Smooth muscle cell (in vitro differentiated cells): ENCODE measurements around the gene IGSF22. TPM values are rescaled to one million over a fixed set of nuclear protein-coding genes. Genes with fewer than 3 reads are reported as not detected.

Experiments used
- DNase-seq: peaks from one replicate; lab custom pipeline; 2025; ENCODE audit not compliant: unreplicated experiment; lab: John Stamatoyannopoulos, UW
- H2AFZ ChIP-seq: fragments of 200-600 bp; sonication (generic); 2 replicates; pipeline ENCODE4 v1.6.0; 2016; ENCODE audit warnings: antibody characterized with exemption, low read depth, mild to moderate bottlenecking
- H3F3A ChIP-seq: fragments of 200-600 bp; sonication (generic); 2 replicates; pipeline ENCODE4 v1.6.0; 2017; ENCODE audit warnings: antibody characterized with exemption, low read depth
- H3K27ac ChIP-seq: fragments of 200-600 bp; sonication (generic); 2 replicates; pipeline ENCODE4 v1.5.1; 2016; ENCODE audit warnings: low read depth, mild to moderate bottlenecking
- H3K27me3 ChIP-seq: fragments of 200-600 bp; sonication (generic); 2 replicates; pipeline ENCODE4 v1.6.1; 2016; ENCODE audit warnings: low read depth, mild to moderate bottlenecking
- H3K36me3 ChIP-seq: fragments of 200-600 bp; sonication (generic); 2 replicates; pipeline ENCODE4 v1.5.1; 2016; ENCODE audit warnings: low read depth
- H3K4me1 ChIP-seq: fragments of 200-600 bp; sonication (generic); 2 replicates; pipeline ENCODE4 v1.5.1; 2016; ENCODE audit warnings: low read depth
- H3K4me2 ChIP-seq: fragments of 200-600 bp; sonication (generic); 2 replicates; pipeline ENCODE4 v1.6.0; 2016; ENCODE audit warnings: mild to moderate bottlenecking
- H3K4me3 ChIP-seq: fragments of 200-600 bp; sonication (generic); 2 replicates; pipeline ENCODE4 v1.5.1; 2016; ENCODE audit warnings: mild to moderate bottlenecking
- H3K79me2 ChIP-seq: fragments of 200-600 bp; sonication (generic); 2 replicates; pipeline ENCODE4 v1.6.0; 2016; ENCODE audit warnings: low read depth, mild to moderate bottlenecking
- H3K9ac ChIP-seq: fragments of 200-600 bp; sonication (generic); 2 replicates; pipeline ENCODE4 v1.6.0; 2016; ENCODE audit warnings: low read depth
- H3K9me3 ChIP-seq: fragments of 200-600 bp; sonication (generic); replicated peaks from 2 replicates; pipeline ENCODE4 v1.5.1; 2016; ENCODE audit warnings: low read depth
- H4K20me1 ChIP-seq: fragments of 200-600 bp; sonication (generic); 2 replicates; pipeline ENCODE4 v1.6.0; 2016; ENCODE audit warnings: low read depth
- WGBS: methylation state at CpG from one replicate; pipeline ENCODE4 v1.1.7; 2016; ENCODE audit warnings: low lambda C conversion rate; 5-methylcytosine and 5-hydroxymethylcytosine counted together
- polyA plus RNA-seq: library from polyadenylated mRNA; unstranded; fragments of >200 nt; fragmentation: Nextera tagmentation; extraction: Ambion mirVana; gene quantifications from 2 replicates; pipeline ENCODE4 v1.2.1, GENCODE V29; 2016
- total RNA-seq: library from RNA; depleted of rRNA; stranded (reverse); fragments of >200 nt; gene quantifications from 2 replicates; pipeline ENCODE4 v1.2.3, GENCODE V29; 2014
- TF ChIP-seq, protein P1 (sequence below): fragments of 200-600 bp; sonication (generic); IDR thresholded peaks from 2 replicates; pipeline ENCODE4 v1.5.1; 2017; ENCODE audit warnings: borderline replicate concordance, mild to moderate bottlenecking, antibody characterized with exemption; ENCODE audit not compliant: insufficient read depth, poor library complexity, severe bottlenecking

The IGSF22 gene
- total and polyA plus RNA-seq, 2 experiments from 2014 or later, result not detected

DNA sequence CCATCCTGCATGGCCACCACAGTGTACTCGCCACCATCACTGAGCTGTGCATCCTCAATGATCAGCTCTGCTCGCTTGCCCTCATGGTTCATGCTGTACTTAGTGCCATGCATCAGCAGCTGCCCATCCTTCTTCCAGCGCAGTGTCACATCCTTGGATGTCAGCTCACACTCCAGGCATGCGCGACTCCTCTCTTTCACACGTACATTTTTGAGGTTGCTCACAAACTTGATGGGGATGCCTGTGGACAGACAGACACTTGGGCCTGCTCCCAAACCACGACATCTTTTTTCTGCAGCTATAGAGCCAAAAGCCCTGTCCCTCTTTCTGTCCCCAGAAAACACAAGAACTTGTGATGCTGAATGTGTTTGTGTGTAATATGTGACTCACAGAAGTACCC lies 10.5 kb downstream of the IGSF22 start:
- Histone ChIP-seq H3K27ac (no peak overlapping the region), H3F3A (peaks cover 4% of the 10 kb centered on the region), H3K4me3 (no peak overlapping the region), H3K9ac (no peak overlapping the region), H3K27me3 (peaks cover 21% of the 10 kb centered on the region), H3K4me1 (no peaks in the 10 kb centered on the region), H3K36me3 (no peaks in the 10 kb centered on the region), H3K79me2 (no peaks in the 10 kb centered on the region), H4K20me1 (no peaks in the 10 kb centered on the region), H3K9me3 (no peaks in the 10 kb centered on the region), H3K4me2 (no peak overlapping the region), H2AFZ (no peak overlapping the region)
- no peak for DNase-seq
- TF ChIP-seq, protein P1, sequence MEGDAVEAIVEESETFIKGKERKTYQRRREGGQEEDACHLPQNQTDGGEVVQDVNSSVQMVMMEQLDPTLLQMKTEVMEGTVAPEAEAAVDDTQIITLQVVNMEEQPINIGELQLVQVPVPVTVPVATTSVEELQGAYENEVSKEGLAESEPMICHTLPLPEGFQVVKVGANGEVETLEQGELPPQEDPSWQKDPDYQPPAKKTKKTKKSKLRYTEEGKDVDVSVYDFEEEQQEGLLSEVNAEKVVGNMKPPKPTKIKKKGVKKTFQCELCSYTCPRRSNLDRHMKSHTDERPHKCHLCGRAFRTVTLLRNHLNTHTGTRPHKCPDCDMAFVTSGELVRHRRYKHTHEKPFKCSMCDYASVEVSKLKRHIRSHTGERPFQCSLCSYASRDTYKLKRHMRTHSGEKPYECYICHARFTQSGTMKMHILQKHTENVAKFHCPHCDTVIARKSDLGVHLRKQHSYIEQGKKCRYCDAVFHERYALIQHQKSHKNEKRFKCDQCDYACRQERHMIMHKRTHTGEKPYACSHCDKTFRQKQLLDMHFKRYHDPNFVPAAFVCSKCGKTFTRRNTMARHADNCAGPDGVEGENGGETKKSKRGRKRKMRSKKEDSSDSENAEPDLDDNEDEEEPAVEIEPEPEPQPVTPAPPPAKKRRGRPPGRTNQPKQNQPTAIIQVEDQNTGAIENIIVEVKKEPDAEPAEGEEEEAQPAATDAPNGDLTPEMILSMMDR, result no peak
- 69% methylated on average over 7 of the region's 7 CpGs for WGBS

- no peak overlapping the region for H3K27ac ChIP-seq
- no peak for DNase-seq
- no peaks in the 10 kb centered on the region for H3K9me3 ChIP-seq
- no peak overlapping the region for H2AFZ ChIP-seq
- TF ChIP-seq, protein P1, result no peak
- no peaks in the 10 kb centered on the region for H4K20me1 ChIP-seq
- 82% methylated on average over 10 of the region's 10 CpGs for WGBS
- no peaks in the 10 kb centered on the region for H3K36me3 ChIP-seq
- no peak overlapping the region for H3K4me2 ChIP-seq
- H3K4me1 ChIP-seq, result no peaks in the 10 kb centered on the region
- no peaks in the 10 kb centered on the region for H3F3A ChIP-seq
- no peaks in the 10 kb centered on the region for H3K79me2 ChIP-seq
- no peak overlapping the region for H3K4me3 ChIP-seq
- H3K9ac ChIP-seq, result no peak overlapping the region
- H3K27me3 ChIP-seq, result peaks cover 22% of the 10 kb centered on the region
Observed at GRCh38 chr11:18714443-18714780, 11.6 kb downstream of the IGSF22 start.

DNA sequence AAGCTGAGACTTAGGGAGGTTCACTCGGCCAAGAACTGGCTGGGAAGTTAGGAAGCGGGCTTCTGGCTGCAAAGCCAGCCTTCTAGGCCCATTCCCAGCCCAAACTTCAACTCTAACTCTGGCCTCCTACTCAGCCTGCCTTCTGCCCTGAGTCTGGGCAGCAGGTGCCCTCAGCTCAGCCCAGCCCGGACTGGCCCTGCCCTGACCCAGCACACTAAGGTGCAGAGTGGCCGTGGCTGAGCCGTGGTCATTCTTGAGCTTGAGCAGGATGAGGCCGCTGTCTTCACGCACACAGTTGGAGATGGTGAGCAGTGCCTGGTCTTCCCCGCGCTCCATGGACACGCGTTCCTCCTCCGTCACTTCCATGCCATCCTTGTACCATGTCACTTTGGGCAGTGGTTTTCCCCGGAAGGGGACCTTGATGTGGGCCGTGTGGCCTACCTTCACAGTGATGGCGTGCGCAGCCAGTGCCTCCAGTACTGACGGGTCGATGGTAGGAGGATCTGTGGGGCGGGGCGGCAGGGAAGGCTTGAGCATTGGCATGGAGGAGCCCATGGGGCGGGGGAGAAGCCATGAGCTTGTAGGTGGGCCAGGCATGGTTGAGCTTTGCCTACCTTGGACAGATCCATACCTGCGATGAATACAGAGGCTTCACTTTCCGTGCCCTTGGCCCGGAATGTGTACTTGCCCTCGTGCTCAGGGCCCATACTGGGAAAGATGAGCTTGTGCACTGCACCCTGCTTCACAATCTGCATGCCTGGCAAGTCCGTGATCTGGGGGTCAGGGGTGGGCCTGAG lies 12.1 kb downstream of the IGSF22 start:
- Histone ChIP-seq H3K27me3 (peaks cover 27% of the 10 kb centered on the region), H3K9me3 (no peaks in the 10 kb centered on the region), H3K4me1 (no peaks in the 10 kb centered on the region), H3K9ac (no peak overlapping the region), H3F3A (no peaks in the 10 kb centered on the region), H3K36me3 (no peaks in the 10 kb centered on the region), H3K27ac (no peak overlapping the region), H3K4me2 (no peak overlapping the region), H3K79me2 (no peaks in the 10 kb centered on the region), H4K20me1 (no peaks in the 10 kb centered on the region), H3K4me3 (no peak overlapping the region), H2AFZ (no peak overlapping the region)
- TF ChIP-seq, protein P1, result no peak
- 91% methylated on average over 25 of the region's 26 CpGs for WGBS
- DNase-seq, result no peak

DNA sequence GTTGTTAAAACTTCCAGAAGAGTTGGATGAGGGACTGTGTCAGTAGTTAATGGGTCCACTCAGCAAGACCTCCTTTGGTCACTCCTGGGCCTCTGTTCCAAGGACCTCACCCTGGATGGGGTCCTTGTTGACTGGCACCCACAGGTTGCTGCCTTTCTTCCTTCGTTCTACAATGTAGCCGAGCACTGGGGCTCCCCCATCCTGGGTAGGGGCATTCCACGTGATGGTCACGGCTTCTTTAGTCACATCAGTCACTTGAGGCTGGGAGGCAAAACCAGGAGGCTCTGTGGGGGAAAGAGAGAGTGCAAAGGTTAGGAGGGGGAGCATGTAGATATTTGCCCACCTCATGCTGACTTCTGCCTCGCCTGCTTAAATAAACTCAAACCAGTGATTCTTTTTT lies 15.4 kb downstream of the IGSF22 start:
- H2AFZ ChIP-seq, result no peak overlapping the region
- no peak for DNase-seq
- H3K4me2 ChIP-seq, result no peak overlapping the region
- H3K79me2 ChIP-seq, result no peaks in the 10 kb centered on the region
- H3K9ac ChIP-seq, result no peak overlapping the region
- H3K36me3 ChIP-seq, result no peaks in the 10 kb centered on the region
- H3K4me3 ChIP-seq, result no peak overlapping the region
- WGBS, result 82% methylated on average over 5 of the region's 5 CpGs
- no peaks in the 10 kb centered on the region for H3F3A ChIP-seq
- H4K20me1 ChIP-seq, result no peaks in the 10 kb centered on the region
- no peaks in the 10 kb centered on the region for H3K4me1 ChIP-seq
- no peaks in the 10 kb centered on the region for H3K9me3 ChIP-seq
- H3K27me3 ChIP-seq, result peaks cover 27% of the 10 kb centered on the region
- TF ChIP-seq, protein P1, result no peak
- H3K27ac ChIP-seq, result no peak overlapping the region
